Mucosa of descending colon (tissue), 3 donors: ENCODE results near the gene GALNT9. TPM values are rescaled to one million over a fixed set of nuclear protein-coding genes. Genes with fewer than 3 reads are reported as not detected.

ENCODE experiments used
- ATAC-seq: fragments of 200-7000 bp; cut with Tn5 transposase; one replicate; pipeline ENCODE4 v1.9.1; 2020; ENCODE audit warnings: mild to moderate bottlenecking, moderate library complexity
- DNase-seq, 3 donors: peaks; one replicate each; pipeline ENCODE4 v3.0.0-alpha.2; 2020
- H3K36me3 ChIP-seq: fragments of 200-600 bp; one replicate; pipeline ENCODE4 v1.8.0; 2021; ENCODE audit warnings: low read depth, mild to moderate bottlenecking
- H3K4me1 ChIP-seq: fragments of 200-600 bp; one replicate; pipeline ENCODE4 v1.8.0; 2021; ENCODE audit warnings: low read depth, mild to moderate bottlenecking
- H3K4me3 ChIP-seq: fragments of 200-600 bp; one replicate; pipeline ENCODE4 v1.8.0; 2021; ENCODE audit warnings: mild to moderate bottlenecking
- H3K9me3 ChIP-seq: fragments of 200-600 bp; one replicate; pipeline ENCODE4 v1.8.0; 2021; ENCODE audit warnings: mild to moderate bottlenecking
- intact Hi-C, 2 donors: fragments of 100-400 bp; cut with DNase I in 1 of 2; cut with micrococcal nuclease in 1 of 2; formaldehyde crosslinking; loops; one replicate each; pipeline versions ENCODE4 v1.11.0 to v1.11.1; 2022; cut with DNase I, micrococcal nuclease
- total RNA-seq, 3 donors: library from RNA; stranded (reverse); fragmentation: NEBNext Ultra II Directional in 2 of 3; extraction: Animal tissue kit (Norgen Biotek cat#: 25700) in 2 of 3; gene quantifications; one replicate each; pipeline versions ENCODE4 v1.2.1 to v1.2.4, GENCODE V29; 2021 to 2023
- TF ChIP-seq, protein P1 (sequence below): fragments of 200-600 bp; IDR thresholded peaks from one replicate; pipeline ENCODE4 v1.8.0; 2022; ENCODE audit warnings: antibody characterized with exemption, mild to moderate bottlenecking
- donor health status: DM: no; HTN: no; CAD: no; lungs with moderate emphysema.
- donor health status: DM: no; HTN: no; CAD: no.
- donor health status: DM: no; HTN: yes; CAD: no.

The GALNT9 gene
- total RNA-seq, 3 donors from 2014 or later, result 0.43 to 3.7 TPM; not detected in 1

DNA sequence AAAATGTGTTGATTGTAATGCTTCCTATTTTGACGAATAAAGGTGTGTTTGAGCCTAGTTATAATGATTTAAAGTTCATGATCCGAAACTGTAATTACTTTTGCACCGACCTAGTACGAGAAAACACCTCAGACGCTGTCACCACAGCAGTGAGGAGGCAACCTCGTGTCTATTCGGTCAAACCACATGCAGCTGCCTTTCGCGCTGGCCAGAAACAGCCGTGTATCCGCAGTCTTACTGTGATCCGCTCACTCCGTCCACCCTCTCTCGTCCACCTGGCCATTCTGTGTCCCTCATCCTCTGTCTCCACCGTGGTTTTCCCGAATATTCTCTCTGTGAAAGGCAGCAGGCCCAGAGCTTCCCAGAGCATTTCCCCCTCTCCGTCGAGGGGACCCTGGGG is 118.1 kb downstream of the GALNT9 start:
- ATAC-seq (no peak), DNase-seq (no peak)
- Histone ChIP-seq H3K4me3 (no peak overlapping the region), H3K36me3 (no peaks in the 10 kb centered on the region), H3K4me1 (no peaks in the 10 kb centered on the region), H3K9me3 (no peaks in the 10 kb centered on the region)
- intact Hi-C loops, result no loop called here
- TF ChIP-seq, protein P1, sequence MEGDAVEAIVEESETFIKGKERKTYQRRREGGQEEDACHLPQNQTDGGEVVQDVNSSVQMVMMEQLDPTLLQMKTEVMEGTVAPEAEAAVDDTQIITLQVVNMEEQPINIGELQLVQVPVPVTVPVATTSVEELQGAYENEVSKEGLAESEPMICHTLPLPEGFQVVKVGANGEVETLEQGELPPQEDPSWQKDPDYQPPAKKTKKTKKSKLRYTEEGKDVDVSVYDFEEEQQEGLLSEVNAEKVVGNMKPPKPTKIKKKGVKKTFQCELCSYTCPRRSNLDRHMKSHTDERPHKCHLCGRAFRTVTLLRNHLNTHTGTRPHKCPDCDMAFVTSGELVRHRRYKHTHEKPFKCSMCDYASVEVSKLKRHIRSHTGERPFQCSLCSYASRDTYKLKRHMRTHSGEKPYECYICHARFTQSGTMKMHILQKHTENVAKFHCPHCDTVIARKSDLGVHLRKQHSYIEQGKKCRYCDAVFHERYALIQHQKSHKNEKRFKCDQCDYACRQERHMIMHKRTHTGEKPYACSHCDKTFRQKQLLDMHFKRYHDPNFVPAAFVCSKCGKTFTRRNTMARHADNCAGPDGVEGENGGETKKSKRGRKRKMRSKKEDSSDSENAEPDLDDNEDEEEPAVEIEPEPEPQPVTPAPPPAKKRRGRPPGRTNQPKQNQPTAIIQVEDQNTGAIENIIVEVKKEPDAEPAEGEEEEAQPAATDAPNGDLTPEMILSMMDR, result no peak

- Histone ChIP-seq H3K4me3 (no peak overlapping the region), H3K9me3 (no peaks in the 10 kb centered on the region), H3K4me1 (no peaks in the 10 kb centered on the region), H3K36me3 (no peaks in the 10 kb centered on the region)
- ATAC-seq, result no peak
- intact Hi-C loops, result no loop called here
- no peak for DNase-seq
- TF ChIP-seq, protein P1, result no peak
Measured at GRCh38 chr12:132210223-132211055, 119.0 kb downstream of the GALNT9 start.

GRCh38 chr12:132209619-132210222 is 119.7 kb downstream of the GALNT9 start:
- Histone ChIP-seq H3K9me3 (no peaks in the 10 kb centered on the region), H3K4me1 (no peaks in the 10 kb centered on the region), H3K36me3 (no peaks in the 10 kb centered on the region), H3K4me3 (no peak overlapping the region)
- intact Hi-C loops, result no loop called here
- DNase-seq (no peak), ATAC-seq (no peak)
- TF ChIP-seq, protein P1, result no peak

DNA sequence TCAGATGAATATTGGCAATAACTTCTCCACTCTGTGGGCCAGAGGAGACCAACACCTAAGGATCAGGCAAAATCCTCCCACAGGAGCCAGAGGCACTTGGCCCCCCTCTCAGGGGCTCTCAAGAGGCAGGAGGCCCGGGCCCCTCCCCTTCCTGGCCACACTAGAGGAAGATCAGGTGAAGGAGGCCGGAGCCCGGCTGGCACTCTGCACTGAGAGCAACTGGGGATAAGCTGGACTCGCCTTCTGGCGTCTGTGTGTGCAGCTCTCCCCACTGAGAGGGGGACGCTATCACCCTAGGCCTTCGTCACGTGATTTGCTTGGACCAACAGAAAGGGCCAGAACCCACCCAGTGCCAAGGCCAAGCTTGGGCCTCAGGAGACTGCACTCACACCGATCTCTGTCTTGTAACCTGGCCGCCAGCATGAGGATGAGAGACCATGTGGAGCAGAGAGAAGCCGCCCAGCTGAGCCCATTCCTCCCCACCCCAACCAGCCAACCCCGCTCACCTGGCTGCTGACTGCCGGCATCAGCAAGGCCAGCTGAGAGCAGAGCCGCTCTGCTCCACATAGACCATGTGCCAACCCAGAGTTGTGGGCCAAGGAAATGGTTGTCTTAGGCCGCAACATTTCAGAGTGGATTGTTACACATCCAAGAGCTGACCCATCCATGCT is 121.1 kb downstream of the GALNT9 start:
- TF ChIP-seq, protein P1, result no peak
- ATAC-seq, result no peak
- intact Hi-C loops, result no loop called here
- no peak for DNase-seq
- no peak overlapping the region for H3K4me3 ChIP-seq
- H3K4me1 ChIP-seq, result no peaks in the 10 kb centered on the region
- no peaks in the 10 kb centered on the region for H3K9me3 ChIP-seq
- no peaks in the 10 kb centered on the region for H3K36me3 ChIP-seq

- TF ChIP-seq, protein P1, result no peak
- Histone ChIP-seq H3K9me3 (no peaks in the 10 kb centered on the region), H3K36me3 (no peaks in the 10 kb centered on the region), H3K4me3 (no peak overlapping the region), H3K4me1 (no peaks in the 10 kb centered on the region)
- no peak for ATAC-seq
- no peak for DNase-seq
- intact Hi-C loops, result no loop called here
Measured at GRCh38 chr12:132207083-132207775, 122.2 kb downstream of the GALNT9 start.
